ENCODE results near the gene NPW.

DNA sequence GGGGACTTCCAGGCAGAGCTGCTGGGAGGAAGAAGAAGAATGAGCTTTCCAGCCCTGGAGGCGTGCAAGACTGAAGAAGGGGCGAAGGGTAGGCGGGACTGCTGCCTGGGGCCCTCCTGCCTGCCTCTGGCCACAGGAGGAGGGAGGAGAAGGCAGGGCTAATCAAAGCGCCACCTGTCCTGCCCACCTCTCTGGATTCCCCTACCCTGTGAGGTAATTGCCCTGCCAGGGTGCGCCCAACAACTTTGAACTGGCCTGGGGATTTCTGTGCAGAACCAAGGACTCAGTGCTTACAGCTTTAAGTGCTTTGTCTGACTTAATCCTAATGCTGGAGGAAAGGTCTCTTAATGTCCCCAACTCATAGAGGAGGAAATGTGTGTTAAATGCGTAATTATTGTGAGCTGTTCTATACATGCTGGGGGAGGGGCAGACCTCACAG is 38.2 kb upstream of the NPW start, which contains the start of gene NOXO1:
- TF ChIP-seq, protein P1, sequence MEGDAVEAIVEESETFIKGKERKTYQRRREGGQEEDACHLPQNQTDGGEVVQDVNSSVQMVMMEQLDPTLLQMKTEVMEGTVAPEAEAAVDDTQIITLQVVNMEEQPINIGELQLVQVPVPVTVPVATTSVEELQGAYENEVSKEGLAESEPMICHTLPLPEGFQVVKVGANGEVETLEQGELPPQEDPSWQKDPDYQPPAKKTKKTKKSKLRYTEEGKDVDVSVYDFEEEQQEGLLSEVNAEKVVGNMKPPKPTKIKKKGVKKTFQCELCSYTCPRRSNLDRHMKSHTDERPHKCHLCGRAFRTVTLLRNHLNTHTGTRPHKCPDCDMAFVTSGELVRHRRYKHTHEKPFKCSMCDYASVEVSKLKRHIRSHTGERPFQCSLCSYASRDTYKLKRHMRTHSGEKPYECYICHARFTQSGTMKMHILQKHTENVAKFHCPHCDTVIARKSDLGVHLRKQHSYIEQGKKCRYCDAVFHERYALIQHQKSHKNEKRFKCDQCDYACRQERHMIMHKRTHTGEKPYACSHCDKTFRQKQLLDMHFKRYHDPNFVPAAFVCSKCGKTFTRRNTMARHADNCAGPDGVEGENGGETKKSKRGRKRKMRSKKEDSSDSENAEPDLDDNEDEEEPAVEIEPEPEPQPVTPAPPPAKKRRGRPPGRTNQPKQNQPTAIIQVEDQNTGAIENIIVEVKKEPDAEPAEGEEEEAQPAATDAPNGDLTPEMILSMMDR (IDR thresholded peaks at IDR 0.05) = no peak
- TF ChIP-seq POLR2A (IDR thresholded peaks at IDR 0.05) = no peak
- TF ChIP-seq POLR2AphosphoS5 (IDR thresholded peaks at IDR 0.05) = no peak
